ES-I3 (cell line): ENCODE data around the gene ZNF485.

ENCODE experiments used
- H3K36me3 ChIP-seq: 2 replicates; pipeline ENCODE4 v1.6.1; 2013; ENCODE audit warnings: mild to moderate bottlenecking, low read length, control low read depth, moderate library complexity; ENCODE audit not compliant: insufficient read depth
- H3K4me1 ChIP-seq: 2 replicates; pipeline ENCODE4 v1.6.1; 2013; ENCODE audit warnings: mild to moderate bottlenecking, control low read depth, low read length; ENCODE audit not compliant: insufficient read depth
- H3K9ac ChIP-seq: 2 replicates; pipeline ENCODE4 v1.6.1; 2013; ENCODE audit warnings: low read depth, mild to moderate bottlenecking, low read length, moderate library complexity
- H3K9me3 ChIP-seq: 2 replicates; pipeline ENCODE4 v1.6.1; 2013; ENCODE audit warnings: mild to moderate bottlenecking, low read length, moderate library complexity; ENCODE audit not compliant: control insufficient read depth, insufficient read depth

ZNF485 gene

GRCh38 chr10:43667317-43667731 is 61.1 kb downstream of the ZNF485 start:
- peak overlapping the region; percentile 48; the same call in 1 of the 2 replicates for H3K9ac ChIP-seq
- H3K36me3 ChIP-seq: no peaks in the 10 kb centered on the region
- no peaks in the 10 kb centered on the region; the same call in 1 of the 2 replicates for H3K9me3 ChIP-seq
- no peaks in the 10 kb centered on the region for H3K4me1 ChIP-seq
